Measurements from ENCODE around the gene EFHC1.

Gene EFHC1

GRCh38 chr6:52504782-52505136 lies 84.6 kb downstream of the EFHC1 start:
- DNase-seq, result no peak

DNA sequence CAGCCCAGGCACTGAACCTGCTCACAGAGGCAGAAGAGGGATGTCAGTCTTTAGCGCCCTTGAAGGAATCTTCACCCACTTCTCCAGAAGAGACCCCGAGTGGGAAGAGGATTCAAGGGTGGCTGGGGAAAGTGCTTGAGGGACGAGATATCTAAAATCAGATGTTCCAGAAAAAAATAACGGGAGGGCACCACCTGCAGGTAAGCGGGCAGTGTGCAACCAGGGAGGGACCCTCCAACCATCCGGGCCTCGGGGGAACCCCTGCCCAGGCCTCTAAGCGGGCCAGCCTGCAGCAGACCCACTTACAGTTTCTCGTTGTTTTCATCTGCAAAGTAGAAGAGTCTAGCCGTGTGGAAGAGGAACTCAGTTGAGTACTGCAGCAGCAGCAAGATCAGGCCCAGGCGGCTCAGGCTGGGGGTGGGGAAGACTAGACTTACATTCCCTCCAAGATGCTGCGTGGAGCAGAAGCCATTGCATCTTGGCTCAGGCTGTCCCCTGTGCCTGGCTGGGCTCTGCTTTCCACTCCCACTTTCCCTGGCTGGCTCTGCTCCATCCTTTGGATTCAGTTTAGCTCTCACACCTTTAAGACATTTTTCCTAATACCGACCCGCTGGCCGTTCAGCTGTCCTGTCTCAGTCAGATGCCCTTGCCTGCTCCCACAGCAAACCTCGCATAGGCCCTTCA lies 85.7 kb downstream of the EFHC1 start:
- no peak for DNase-seq

- no peak for DNase-seq
Observed at GRCh38 chr6:52506476-52506875, 86.3 kb downstream of the EFHC1 start.

- no peak for DNase-seq
Observed at GRCh38 chr6:52507557-52508260, 87.6 kb downstream of the EFHC1 start.

DNA sequence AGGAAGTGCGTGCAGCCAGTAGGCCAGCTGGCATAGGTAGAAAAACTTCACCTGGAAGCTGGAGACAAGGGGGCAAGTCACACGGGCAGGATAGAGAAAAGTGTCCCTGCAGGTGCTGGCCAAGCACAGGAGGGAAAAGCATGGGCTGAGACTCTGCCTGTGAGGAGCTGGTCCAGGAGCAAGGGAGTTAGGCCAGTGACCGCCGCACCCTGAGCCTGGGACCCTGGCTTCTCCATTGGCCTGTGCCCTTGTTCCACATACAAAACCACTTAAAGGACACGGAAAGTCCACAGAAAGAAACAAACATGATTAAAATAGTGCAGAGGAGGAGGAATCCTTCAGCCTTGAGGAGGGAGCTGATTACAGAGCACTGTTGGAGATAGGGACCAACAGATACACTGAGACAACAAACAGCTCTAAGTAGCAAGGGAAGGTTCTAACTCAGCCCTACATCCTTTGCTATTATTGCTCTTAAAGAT lies 88.2 kb downstream of the EFHC1 start:
- DNase-seq, result no peak

DNA sequence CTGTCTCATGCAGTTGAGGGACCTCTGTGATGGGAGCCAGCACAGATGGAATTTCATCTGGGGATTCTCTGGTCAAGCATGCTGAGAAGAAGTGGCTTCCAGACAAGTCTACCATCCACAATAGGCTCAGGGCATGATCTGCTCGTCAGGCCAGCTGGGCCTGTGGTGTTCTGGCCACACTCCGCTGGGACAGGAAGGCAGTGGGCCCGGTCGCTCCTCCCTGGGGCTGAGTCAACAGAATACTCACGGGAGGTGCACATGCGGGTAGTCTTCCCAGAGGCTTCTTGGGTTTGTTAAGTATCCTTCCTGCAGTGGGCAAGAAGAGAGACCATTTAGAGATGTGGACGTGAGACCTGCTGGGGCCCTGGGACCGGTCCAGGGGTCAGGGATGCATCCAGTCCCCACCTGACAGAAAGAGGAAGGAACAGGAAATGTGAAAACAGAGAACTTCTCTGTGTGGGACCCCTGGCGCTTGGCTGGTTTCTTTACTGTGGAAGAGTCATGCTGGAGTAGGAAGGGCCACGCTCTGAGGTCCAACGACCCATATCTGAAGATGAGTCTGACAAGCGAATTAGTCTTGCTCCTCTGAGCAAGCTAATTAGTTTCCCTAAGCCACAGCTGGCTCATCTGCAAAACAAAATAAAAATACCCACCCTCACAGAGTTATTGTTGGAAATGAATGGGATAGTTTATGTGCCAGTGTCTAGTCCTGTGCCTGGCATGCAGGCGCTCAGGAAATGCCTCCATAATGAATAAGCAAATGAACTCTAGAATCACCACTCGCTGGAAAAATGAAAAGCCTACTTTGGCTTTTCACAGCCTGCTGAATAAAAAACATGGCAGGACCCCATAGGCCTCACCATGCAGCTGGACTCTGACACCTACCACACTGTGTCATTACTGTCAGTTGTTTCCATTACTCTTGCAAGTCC lies 89.4 kb downstream of the EFHC1 start:
- DNase-seq, result no peak

DNA sequence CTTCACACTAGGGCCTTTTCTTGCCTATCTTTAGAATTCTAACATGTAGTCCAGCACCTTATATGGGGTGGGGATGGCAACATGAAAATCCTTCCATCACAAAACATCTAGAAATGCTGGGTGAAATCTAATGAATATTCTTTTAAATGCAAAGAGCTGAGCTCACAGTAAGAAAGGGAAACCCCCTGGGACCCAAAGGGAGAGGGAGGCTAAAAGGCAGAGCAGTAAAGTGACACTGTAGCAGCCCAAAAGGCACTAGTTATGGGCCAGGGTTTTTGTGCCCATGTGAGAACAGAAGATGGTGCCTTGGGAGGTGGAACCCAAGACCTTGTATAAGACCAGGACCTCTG lies 90.0 kb downstream of the EFHC1 start:
- DNase-seq, result no peak

DNA sequence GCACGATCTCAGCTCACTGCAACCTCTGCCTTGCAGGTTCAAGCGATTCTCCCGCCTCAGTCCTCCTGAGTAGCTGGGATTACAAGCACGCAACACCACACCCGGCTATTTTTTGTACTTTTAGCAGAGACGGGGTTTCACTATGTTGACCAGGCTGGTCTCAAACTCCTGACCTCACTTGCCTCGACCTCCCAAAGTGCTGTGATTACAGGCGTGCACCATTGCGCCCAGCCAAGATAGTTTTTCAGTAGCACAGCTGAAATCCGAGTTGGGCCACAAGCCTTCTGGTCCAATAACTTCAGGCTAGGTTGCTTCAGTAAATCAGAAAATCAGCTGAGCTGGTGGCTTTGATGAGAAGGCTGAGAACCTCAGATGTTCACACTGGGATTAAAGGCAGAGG lies 91.0 kb downstream of the EFHC1 start:
- DNase-seq, result no peak

- DNase-seq, result no peak
Observed at GRCh38 chr6:52511572-52512151, 91.5 kb downstream of the EFHC1 start.

GRCh38 chr6:52512199-52512598 lies 92.1 kb downstream of the EFHC1 start:
- DNase-seq, result no peak

DNA sequence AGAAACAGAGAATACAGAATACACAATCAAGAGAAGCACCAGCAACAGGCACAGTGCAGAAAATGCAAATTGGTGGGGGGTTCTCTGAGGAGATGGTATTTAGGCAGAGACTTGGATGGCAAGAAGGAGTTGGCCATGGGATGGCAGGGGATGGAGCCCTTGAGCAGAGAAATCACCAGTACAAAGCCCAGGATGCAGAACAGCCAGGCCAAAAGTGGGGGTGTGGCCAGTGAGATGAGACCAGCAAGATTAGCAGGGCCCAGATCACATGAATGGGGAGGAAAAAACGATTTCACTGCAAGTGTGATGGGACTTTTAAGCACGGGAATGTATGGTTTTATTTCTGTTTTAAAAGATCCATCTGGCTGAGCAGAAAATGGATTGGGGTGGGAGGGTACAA lies 93.3 kb downstream of the EFHC1 start:
- DNase-seq, result no peak

DNA sequence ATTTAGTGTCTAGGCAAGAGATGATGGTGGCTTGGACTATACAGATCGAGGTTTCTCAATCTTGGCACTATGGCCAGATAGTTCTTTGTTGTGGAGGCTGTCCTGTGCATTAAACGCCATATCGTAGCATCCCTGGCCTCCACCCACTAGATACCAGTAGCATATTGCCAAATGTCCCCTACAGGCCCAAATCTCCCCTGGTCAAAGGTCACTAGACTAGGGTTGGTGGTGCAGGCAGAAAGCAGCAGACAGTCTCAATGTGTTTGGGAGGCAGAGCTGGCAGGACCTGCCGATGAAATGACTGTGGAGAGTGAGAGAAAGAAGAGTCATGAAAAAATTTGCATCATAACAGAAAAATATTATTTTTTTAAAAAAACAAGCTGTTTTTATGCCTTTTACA lies 93.8 kb downstream of the EFHC1 start:
- no peak for DNase-seq

DNA sequence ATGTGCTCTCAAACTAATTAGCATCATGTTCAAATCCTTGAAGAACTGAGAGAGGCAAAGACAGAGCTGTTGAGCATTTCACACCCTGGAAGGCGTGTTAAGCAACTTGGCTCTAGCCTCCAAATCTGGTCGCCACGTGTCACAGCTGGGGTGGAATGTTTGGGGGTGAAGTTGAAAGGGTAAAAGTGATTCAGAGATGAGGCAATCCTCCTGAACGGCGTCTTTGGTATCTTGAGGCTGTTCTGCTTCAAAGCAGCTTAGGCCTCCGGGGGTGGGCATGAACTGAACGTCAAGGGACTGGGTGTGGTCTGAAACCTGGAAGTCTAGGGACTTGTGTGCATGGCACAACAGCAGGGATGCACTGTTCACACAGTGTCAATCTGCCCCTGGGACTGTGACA lies 94.4 kb downstream of the EFHC1 start:
- DNase-seq, result no peak

DNA sequence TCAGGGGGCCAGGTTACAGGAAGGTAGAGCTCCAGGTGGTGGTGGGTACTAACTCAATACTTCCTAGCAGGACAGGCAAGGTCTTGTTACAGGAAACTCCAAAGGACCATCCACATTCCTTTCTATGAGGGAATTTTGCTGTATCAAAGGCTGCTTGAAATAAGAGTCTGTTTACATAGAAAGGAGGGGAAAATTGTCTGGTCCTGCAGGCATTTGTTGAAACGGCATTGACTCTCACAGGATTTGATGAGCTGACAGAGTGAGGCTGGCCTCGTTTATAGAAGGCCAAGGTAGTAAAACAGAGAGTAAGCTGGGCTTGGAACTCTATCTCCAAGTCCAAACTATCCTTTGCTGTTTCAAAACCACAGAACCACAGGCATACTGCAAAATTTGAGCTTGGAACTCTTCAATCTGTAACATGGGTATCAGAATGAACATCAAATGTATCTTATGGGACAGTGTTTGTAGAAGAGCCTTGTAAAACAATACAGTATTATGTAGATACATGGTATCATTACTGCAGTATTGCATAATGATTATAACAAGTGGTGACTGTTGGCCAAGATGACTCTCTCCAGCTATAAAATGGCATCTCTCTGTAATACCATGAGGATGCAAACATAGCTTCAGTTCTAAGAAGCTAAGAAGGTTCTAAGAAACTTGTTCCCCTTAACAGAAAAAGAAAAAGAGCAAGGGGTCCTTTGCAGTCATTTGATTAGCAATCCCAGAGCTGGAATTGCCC lies 95.2 kb downstream of the EFHC1 start:
- no peak for DNase-seq

DNA sequence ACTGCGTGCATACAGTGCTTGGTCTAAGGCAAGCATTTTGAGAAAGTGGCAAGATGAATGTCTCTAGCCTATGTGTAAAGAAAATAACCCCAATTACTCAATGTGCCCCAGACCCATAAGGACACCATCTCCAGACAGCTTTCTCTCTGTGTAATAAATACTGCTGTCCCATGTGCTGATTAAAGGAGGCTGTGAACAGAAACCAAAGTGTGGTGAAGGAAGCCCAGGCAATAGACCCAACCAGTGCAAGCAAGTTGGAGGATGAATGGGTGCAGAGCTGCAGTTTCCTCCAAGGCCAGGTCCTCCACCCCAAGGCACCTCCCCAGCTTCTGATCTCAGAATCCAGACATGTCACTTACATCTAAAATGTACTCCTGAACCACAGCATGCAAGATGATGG lies 96.1 kb downstream of the EFHC1 start:
- no peak for DNase-seq

DNA sequence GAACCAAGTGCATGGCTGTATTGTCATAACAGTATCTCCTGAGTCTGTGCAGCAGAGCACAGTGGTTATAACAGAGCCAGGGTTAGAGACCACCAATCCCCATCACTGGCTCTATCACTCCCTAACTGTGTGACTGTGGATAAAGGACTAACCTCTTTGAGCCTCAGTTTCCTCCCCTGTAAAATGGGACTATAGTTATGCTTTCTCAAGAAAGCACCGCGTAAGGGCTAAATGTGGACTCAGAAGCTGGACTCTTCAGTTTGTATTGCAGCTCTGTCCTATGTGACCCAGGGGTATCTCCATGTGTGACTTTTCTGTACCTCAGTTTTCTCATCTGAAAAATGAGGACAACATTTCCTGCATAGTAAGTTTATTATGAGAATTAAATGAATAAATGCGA lies 96.8 kb downstream of the EFHC1 start:
- no peak for DNase-seq

GRCh38 chr6:52517502-52518278 lies 97.5 kb downstream of the EFHC1 start:
- peak; percentile 6 to 47 for DNase-seq

DNA sequence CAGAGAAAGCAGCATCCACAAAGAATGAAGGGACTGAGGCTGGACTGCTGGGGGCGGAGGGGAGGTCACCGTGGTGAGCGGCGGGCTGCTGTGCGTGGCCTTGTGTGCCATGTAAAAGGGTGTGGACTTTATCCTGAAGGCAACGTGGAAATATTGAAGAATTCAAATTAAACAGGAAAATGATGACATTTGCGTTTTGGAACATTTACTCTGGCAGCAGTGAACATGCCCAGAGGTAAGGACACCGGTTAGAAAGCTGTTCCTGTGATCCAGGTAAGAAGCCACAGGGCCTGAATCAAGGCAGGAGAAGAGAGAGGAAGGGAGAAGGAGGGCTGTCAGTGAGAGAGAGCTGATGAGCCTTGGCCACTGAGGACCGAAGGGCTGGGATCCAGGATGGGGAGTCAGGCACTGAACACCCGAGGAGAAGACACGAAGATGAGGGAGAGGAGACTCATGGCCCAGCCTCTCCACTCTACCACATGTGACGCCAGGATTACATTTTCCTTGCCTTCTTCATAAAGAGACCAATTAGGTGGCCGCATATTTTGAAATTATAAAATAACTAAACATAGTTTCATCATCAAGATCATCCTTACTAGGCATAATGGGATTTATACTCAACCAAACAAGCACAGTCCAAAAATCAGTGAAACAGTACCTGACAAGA lies 98.3 kb downstream of the EFHC1 start:
- no peak for DNase-seq

DNA sequence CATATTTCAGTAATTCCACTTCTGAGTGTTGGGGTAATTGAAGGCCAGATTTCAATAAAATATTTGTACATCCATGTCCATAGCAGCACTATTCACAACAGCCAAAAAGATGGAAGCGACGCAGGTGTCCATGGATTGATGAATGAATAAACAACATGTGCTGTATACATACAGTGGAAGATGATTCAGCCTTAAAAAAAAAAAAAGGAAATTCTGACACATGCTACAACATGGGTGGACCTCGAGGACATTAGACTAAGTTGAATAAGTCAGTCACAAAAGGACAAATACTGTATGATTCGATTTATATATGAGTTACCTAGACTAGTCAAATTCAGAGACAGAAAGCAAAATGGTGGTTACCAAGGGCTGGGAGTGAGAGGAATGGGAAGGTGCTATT lies 99.5 kb downstream of the EFHC1 start:
- DNase-seq, result no peak

DNA sequence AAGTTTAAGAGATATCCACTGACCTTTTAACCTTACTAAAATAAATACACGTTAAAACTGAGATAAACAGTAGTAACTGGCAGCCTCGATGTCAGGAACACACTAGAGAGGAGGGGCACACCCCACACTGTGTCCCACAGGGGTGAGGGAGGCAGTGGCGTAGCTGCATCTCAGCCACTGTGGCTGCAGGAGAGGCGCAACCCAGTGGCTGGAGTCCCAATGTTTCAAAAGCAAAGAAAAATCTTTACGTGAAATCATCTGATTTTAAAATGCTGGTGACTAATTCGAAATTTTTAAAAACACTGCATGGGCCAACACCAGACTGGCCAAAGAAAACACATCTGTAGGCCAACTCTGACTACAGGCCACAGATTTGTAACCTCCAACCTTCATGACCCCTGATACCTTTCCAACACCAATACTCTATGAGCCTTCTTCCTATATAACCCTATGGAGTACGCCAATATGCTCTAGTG lies 102.0 kb downstream of the EFHC1 start:
- no peak for DNase-seq

- no peak for DNase-seq
Observed at GRCh38 chr6:52522655-52523054, 102.5 kb downstream of the EFHC1 start.
